ENCODE data around the gene DNAJC18.
"Not testable (repeated sequence)": the region's sequence is repeated elsewhere in the genome, so short reads cannot be mapped to it uniquely, and the experiment has no call there.

DNAJC18 gene

DNA sequence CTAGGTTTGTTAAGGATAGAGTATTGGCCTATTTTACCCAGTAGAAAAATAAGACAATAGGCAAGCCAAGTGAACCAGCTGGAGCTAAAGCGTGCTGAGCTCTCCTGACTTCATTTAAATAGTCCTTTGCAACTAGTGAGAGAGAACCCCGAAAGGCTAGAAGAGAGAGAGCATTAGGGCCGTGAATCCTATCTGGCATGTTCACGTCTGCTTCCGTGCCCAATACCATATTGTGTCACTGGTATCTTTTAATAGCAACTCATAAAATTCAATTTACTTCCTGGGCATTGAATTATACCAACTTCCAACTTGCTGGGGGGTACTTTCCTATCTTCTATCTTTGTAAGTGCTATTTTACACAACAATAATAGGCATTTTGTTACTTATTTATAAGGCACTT is 13.8 kb downstream of the DNAJC18 start:
- no peak for DNase-seq

DNA sequence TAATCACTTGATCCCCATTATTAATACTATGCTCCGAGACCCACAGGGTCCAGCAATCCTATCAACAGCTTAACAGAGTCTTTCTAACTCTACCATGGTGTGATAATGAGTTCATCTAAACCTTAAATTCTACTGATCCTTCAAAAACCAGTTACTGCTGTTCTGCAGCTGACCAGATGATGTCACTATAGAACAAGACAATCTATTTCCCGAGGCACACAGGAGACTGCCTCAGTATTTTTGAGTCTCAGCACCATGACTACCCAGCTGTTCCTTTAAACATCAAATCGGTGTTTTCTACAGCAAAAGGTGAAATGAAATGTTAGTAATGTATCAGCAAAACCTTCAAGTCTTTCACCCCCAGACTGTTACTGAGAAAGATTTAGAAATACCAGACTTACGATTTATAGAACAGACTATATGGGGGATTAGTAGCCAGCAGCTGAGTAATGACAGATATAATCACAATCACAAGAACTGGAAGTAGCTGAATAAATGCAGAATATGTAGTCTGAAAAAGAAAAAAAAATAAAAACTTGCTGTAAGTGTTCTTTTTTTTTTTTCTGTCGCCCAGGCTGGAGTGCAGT is 16.9 kb downstream of the DNAJC18 start:
- DNase-seq: peak; percentile 57

DNA sequence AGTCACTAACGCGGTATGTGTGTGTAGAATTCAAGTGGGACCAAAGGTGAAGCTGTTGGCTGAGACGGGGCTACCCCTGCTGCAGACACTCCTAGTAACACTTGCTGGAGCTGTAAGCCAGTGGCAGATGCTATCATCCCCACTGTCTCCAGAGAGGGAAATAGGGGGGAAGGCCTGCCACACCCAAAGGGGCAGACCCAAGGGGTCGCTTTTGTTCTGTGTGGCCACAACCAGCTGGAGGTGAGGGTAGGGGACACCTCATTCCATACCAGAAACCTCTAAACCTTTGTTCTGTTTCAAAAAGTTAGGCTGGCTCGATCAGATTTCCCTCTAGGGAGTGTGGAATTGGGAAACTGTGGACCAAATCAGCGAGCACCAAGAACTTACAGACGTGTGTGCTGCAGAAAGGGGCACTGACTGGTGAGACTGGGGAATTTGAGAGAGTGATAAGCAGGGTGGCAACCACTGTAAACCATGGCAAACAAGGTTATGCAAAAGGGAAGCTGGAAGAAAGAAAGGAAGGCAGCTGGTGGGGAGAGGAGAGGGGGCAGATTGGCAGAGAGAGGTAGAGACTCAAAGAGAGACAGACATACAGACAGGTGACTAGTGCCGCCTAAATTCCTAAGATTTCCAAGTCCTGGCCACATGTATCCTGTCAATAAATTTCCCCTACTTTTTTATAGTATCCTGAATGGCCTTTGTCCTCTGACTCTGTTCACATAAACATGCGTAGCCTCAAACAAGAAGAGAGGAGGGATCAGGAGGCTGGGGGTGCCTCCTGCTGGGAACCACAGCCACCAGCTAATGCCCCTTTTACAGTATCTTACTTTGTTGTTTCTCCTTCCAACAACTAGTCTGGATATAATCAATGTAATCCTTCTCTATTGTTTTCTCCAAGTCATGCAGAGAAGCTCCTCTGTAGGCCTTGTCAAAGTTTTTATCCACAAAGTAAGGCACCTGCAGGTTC is 19.8 kb downstream of the DNAJC18 start:
- no peak for DNase-seq

GRCh38 chr5:139418793-139419192 is 20.5 kb downstream of the DNAJC18 start:
- no peak for DNase-seq

GRCh38 chr5:139417214-139417613 is 22.1 kb downstream of the DNAJC18 start:
- DNase-seq: no peak

- DNase-seq: no peak
These were observed 22.7 kb downstream of the DNAJC18 start for GRCh38 chr5:139416651-139417050.

DNA sequence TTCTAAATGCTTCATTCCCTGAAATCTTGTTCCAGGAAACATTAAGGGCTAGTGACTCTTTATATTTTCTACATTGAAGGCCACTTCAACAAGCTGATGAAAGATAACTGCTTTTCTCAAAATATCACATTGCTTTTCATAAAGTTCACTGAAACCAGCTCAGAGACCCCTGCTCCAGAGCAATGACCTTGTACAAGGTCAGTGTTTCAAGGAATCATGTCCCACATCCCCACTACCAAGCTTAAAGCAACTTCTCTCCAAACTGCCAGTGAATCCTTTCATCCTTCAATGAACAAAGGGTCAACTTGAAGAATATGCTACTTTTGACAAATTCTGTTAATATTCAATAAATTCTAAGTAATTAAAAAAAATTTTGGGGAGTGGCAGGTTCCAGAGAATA is 23.5 kb downstream of the DNAJC18 start:
- no peak for DNase-seq

DNA sequence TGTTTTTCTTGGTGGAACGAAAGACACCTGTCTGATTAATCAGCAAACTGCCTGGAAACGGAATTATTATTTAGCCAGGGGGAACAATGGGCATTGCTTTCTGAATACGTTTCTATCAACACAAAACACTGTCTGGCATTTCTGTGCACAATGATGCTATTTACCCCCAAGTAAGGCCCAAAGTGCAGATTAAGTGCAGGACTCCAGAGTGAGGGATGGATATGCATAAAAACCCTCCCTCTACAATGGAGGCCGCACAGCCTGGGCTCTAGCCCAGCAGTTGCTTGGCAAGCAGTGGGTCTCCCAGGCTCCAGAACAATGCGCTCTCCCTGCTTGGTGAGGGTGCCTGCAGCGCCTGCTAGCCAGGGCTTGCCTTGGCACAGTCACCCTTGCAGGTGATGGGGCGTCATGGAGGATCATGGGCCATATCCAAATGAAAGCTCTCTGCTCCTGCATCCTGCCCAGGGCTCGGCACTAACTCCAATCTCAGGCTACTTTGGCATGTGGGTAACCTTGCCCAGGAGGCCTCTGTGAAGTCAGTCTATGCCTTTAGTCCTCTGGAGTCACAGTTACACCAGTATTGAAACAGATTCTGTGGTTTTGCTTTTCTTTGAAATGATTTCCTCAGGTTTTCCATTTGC is 24.0 kb downstream of the DNAJC18 start:
- DNase-seq: no peak

DNA sequence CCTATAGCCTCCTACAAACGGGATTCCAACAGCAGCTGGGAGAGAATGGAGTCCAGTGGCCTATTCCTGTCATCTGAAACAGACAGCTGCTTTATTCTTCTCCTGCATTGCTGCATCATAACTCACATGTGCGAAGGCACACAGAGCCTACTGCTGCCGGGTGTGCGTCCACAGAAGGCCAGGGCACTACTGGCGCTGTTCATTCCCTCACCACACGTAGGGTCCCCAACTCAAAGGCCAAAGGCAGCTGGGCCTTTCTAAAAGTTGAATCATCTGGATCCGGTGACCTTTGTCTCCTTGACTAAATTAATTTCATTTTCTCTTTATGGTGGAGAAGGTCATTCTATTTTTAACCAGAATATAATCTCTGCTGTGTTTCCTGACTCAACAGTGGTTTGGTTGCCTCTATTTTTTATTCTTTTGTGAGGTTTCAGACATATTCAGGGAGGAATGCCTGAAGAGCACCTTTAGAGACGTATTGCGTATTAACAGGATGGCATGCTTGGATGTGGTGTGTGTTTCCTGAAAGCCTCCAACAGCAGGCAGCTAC is 24.7 kb downstream of the DNAJC18 start:
- no peak for DNase-seq

GRCh38 chr5:139413963-139414362 is 25.4 kb downstream of the DNAJC18 start:
- DNase-seq: no peak

DNA sequence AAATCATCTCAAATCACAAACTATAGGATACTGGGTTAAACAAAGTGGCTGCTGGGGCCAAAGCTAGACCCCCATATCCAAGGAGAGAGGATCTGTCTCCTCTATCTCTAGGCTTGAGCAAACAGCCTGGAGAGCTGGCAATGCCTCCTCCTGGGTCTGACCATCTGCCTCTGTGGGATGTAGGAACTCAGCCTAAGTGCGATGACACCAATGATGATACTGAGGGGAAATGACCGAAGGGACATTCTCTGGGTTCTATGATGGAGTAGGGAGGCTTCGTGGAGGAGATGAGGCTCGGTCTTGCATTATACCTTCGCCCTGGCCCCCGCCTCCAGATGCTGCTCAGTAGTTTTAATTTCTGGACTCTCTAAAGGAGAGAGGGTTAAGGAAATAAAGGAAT is 26.2 kb downstream of the DNAJC18 start:
- no peak for DNase-seq

GRCh38 chr5:139410993-139411828 is 28.1 kb downstream of the DNAJC18 start:
- no peak for DNase-seq

GRCh38 chr5:139410121-139410992 is 29.0 kb downstream of the DNAJC18 start:
- no peak for DNase-seq

DNA sequence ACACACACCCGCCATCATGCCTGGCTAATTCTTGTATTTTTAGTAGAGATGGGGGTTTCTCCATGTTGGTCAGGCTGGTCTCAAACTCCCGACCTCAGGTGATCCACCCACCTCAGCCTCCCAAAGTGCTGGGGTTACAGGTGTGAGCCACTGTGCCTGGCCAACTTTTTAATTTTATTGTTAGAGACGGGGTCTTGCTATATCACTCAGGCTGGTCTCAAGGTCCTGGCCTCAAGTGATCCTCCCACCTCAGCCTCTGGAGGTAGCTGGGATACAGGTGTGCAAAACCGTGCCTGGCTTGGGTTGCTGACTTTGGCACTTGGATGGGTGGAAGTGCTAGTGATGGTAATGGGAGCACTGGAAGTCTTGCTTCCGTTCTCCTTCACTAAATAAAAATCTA is 30.2 kb downstream of the DNAJC18 start:
- DNase-seq: not testable (repeated sequence)

DNA sequence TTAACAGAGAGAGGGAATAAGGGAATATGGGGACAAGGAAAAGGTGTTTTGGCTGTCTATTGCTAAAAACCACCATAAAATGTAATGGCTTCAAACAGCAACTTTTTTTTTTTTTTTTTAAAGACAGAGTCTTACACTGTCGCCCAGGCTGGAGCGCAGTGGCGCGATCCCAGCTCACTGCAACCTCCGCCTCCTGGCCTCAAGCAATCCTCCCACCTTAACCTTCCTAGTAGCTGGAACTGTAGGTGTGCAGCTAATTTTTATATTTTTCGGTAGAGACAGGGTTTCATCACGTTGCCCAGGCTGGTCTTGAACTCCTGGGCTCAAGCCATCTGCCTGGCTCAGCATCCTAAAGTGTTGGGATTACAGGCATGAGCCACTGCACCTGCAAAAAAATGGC is 31.1 kb downstream of the DNAJC18 start:
- DNase-seq: no peak

DNA sequence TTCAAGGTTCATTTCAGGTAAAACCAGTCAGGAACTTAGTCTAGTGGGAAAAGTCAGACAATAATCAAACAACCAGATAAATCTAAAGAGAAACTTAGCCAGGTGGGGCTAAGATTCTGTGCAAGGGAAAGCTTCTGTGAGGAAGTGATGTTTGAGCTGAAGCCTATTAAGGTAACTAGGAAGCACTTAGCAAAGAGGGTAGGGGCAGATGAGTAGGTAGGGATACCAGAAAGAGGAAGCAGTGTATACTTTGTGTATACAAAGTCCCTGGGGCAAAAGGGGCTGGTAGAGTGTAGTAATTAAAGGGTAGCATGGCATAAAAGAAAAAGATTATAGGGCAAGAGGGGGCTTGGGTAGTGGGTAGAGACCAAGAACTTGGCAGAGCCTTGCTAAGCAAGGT is 31.8 kb downstream of the DNAJC18 start:
- DNase-seq: no peak

DNA sequence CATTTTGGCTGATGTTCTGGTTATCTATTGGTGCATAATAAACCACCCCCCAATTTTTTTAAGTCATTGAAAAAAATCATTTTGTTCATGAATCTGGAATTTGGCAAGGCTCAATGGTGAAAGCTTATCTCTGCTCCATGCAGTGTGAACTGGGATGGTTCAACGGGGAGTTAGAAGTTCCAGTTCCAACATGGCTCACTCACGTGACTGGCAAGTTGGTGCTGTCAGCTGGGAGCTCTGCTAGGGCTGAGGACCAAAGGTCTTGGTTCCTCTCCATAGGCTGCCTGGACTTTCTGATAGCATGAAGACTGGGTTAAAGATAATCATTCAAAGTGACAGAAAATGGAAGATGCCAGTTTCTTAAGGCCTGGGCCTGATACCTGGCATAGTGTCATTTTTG is 32.4 kb downstream of the DNAJC18 start:
- DNase-seq: no peak

DNA sequence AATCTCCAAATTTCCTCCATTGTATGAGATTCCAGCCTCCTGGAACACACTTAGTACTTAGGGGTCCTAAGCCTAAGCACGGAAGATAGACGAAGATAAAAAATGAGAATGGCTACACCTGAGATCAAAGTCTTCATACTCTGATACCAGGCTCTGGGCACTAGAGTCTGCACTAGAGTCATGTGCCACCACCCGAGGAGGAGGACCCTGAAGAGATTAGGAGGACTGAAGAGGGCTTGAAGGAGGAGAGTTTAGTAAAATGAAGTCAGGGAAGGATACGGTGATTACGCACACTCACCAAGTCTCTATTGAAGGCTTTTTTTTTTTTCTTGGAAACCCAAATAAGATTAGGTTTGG is 34.9 kb downstream of the DNAJC18 start:
- no peak for DNase-seq

DNA sequence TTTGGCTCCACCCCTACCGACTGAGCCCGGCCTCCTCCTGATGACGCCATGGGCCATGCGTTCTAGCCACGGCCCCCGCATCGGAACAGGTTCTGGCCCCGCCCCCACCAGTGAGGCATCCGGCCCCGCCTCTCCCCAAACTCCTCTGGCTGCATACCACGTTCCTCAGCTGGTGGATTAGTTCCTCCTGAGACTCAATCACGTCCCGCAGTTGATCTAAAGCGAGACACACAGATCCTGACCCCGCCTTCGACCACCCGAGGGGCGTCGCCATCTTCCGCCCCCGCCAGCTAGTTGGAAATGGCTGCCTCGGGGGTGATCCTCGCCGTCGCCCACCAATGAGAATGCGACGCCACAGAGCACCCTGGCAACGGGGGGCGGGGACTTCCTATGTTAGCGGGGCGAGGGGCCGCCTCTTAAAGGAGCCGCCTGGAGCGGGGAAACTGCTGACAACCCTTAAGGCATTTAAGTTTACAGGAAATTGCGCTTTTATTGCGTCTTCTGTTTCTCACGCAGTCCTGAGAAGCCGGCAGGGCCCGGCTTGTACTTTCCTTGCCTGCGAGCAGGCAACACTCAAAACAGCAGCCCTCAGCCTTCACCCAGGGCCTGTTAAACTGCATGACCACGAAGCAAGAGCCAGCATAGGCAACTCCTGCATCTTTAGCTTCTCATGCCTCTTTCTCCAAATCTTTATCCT is 35.4 kb downstream of the DNAJC18 start, which contains the start of gene SPATA24:
SPATA24 (minus strand) TSS at position 303 of the 697 bp plus-strand sequence; CDS start at position 274, 29 bp downstream.
- DNase-seq: peak; percentile 96

DNA sequence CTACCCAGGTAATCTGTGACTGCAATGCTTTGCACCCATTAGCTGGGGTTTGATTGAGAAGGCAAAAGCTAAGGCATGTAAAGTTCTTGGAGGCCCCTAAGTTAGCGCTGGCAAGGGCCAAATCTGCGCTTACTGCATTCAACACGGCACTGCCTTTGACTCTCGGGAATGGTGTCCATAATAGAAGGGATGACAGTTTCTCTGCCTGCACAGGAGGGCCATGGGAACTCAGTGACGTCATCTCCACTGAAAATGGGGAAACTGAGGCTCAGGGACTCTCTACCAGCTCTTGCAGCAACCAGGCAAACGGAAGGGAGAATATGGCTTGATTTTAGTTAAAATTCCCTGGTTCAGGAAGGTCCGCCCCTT is 35.9 kb downstream of the DNAJC18 start:
- DNase-seq: no peak

GRCh38 chr5:139402561-139403158 is 36.7 kb downstream of the DNAJC18 start:
- DNase-seq: peak; percentile 20
